Neural progenitor cell (in vitro differentiated cells): ENCODE data around the gene FAM83F. TPM values are rescaled to one million over a fixed set of nuclear protein-coding genes. Genes with fewer than 3 reads are reported as not detected.
A peak's percentile ranks its signal among the peaks of the same experiment; 100 is the strongest.
"Not testable (repeated sequence)": the region's sequence is repeated elsewhere in the genome, so short reads cannot be mapped to it uniquely, and the experiment has no call there.

Source experiments
- DNase-seq: peaks from one replicate; pipeline ENCODE4 v3.0.0-alpha.2; 2016; ENCODE audit warnings: low spot score
- H2AFZ ChIP-seq: fragments of 200-600 bp; sonication (generic); replicated peaks from 2 replicates; pipeline ENCODE4 v1.6.1; 2016; ENCODE audit warnings: antibody characterized with exemption
- H3F3A ChIP-seq: fragments of 200-600 bp; sonication (generic); 2 replicates; pipeline ENCODE4 v1.6.1; 2016; ENCODE audit warnings: antibody characterized with exemption, low read depth
- H3K27ac ChIP-seq: fragments of 200-600 bp; sonication (generic); 2 replicates; pipeline ENCODE4 v1.5.1; 2016; ENCODE audit warnings: mild to moderate bottlenecking
- H3K27me3 ChIP-seq: fragments of 200-600 bp; sonication (generic); 2 replicates; pipeline ENCODE4 v1.6.1; 2016; ENCODE audit warnings: mild to moderate bottlenecking, moderate library complexity
- H3K36me3 ChIP-seq: fragments of 200-600 bp; sonication (generic); 2 replicates; pipeline ENCODE4 v1.5.1; 2016
- H3K4me1 ChIP-seq: fragments of 200-600 bp; sonication (generic); 2 replicates; pipeline ENCODE4 v1.6.1; 2016; ENCODE audit warnings: mixed run types
- H3K4me2 ChIP-seq: fragments of 200-600 bp; sonication (generic); 2 replicates; pipeline ENCODE4 v1.6.1; 2016
- H3K4me3 ChIP-seq: fragments of 200-600 bp; sonication (generic); 2 replicates; pipeline ENCODE4 v1.5.1; 2016
- H3K79me2 ChIP-seq: fragments of 200-600 bp; sonication (generic); 2 replicates; pipeline ENCODE4 v1.6.1; 2016; ENCODE audit warnings: low read depth
- H3K9ac ChIP-seq: fragments of 200-600 bp; sonication (generic); 2 replicates; pipeline ENCODE4 v1.6.1; 2016
- H3K9me3 ChIP-seq: fragments of 200-600 bp; sonication (generic); 2 replicates; pipeline ENCODE4 v1.5.1; 2016; ENCODE audit warnings: low read depth
- H4K20me1 ChIP-seq: fragments of 200-600 bp; sonication (generic); 2 replicates; pipeline ENCODE4 v1.6.1; 2016; ENCODE audit warnings: low read depth
- H3K27ac Mint-ChIP-seq: 3 replicates; pipeline ENCODE4 v1.8.0; 2021; ENCODE audit warnings: mixed read lengths
- H3K27me3 Mint-ChIP-seq: 2 replicates; pipeline ENCODE4 v1.8.0; 2022; ENCODE audit warnings: low read depth, mild to moderate bottlenecking, inconsistent platforms, moderate library complexity, mixed read lengths; ENCODE audit not compliant: insufficient read depth
- H3K36me3 Mint-ChIP-seq: 3 replicates; pipeline ENCODE4 v1.8.0; 2021; ENCODE audit warnings: mixed read lengths
- H3K4me1 Mint-ChIP-seq: 3 replicates; pipeline ENCODE4 v1.8.0; 2021; ENCODE audit warnings: mixed read lengths
- H3K4me3 Mint-ChIP-seq: 3 replicates; pipeline ENCODE4 v1.8.0; 2021; ENCODE audit warnings: mild to moderate bottlenecking, moderate library complexity, mixed read lengths
- H3K9me3 Mint-ChIP-seq: 3 replicates; pipeline ENCODE4 v1.8.0; 2020; ENCODE audit warnings: mixed read lengths
- EZH2 ChIP-seq: fragments of 200-600 bp; sonication (generic); IDR thresholded peaks from 2 replicates; pipeline ENCODE4 v1.6.1; 2017; ENCODE audit warnings: antibody characterized with exemption, mild to moderate bottlenecking, moderate library complexity
- EZH2phosphoT487 ChIP-seq: fragments of 200-600 bp; sonication (generic); IDR thresholded peaks from 2 replicates; pipeline ENCODE4 v1.6.1; 2017; ENCODE audit warnings: antibody characterized with exemption
- total RNA-seq: library from RNA; depleted of rRNA; stranded (reverse); fragments of >200 nt; gene quantifications from 2 replicates; pipeline ENCODE4 v1.2.3, GENCODE V29; 2015; ENCODE audit warnings: low replicate concordance
- TF ChIP-seq, protein P1 (sequence below): fragments of 200-600 bp; sonication (generic); IDR thresholded peaks from 2 replicates; pipeline ENCODE4 v1.5.1; 2017; ENCODE audit warnings: antibody characterized with exemption, mild to moderate bottlenecking

FAM83F gene
- total RNA-seq, 1 donor from 2014 or later, result 0.09 TPM

DNA sequence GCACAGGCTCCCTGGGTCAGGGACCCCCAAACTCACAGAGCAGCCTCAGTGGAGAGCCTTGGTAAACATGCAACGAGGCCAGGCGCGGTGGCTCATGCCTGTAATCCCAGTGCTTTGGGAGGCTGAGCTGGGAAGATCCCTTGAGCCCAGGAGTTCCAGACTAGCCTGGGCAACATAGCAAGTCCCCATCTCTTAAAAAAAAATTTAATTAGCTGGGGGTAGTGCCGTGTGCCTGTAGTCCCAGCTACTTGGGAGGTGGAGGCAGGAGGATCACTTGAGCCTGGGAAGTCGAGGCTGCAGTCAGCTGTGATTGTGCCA is 30.3 kb downstream of the FAM83F start:
- H3K36me3 Mint-ChIP-seq, H3K4me2 ChIP-seq, H3F3A ChIP-seq, H3K27ac Mint-ChIP-seq, H3K9me3 Mint-ChIP-seq, H3K36me3 ChIP-seq, H3K79me2 ChIP-seq, H4K20me1 ChIP-seq, H3K27me3 ChIP-seq, H3K4me3 Mint-ChIP-seq, H3K9me3 ChIP-seq, H3K4me3 ChIP-seq, H2AFZ ChIP-seq, DNase-seq, H3K9ac ChIP-seq, H3K4me1 ChIP-seq, H3K27ac ChIP-seq: not testable (repeated sequence)
- H3K27me3 Mint-ChIP-seq, result peaks cover 10% of the 10 kb centered on the region
- TF ChIP-seq, protein P1, sequence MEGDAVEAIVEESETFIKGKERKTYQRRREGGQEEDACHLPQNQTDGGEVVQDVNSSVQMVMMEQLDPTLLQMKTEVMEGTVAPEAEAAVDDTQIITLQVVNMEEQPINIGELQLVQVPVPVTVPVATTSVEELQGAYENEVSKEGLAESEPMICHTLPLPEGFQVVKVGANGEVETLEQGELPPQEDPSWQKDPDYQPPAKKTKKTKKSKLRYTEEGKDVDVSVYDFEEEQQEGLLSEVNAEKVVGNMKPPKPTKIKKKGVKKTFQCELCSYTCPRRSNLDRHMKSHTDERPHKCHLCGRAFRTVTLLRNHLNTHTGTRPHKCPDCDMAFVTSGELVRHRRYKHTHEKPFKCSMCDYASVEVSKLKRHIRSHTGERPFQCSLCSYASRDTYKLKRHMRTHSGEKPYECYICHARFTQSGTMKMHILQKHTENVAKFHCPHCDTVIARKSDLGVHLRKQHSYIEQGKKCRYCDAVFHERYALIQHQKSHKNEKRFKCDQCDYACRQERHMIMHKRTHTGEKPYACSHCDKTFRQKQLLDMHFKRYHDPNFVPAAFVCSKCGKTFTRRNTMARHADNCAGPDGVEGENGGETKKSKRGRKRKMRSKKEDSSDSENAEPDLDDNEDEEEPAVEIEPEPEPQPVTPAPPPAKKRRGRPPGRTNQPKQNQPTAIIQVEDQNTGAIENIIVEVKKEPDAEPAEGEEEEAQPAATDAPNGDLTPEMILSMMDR, result peak; percentile 5
- peaks cover 25% of the 10 kb centered on the region for H3K4me1 Mint-ChIP-seq

- no peaks in the 10 kb centered on the region for H3K9me3 Mint-ChIP-seq
Observed at GRCh38 chr22:40025856-40026255, 31.1 kb downstream of the FAM83F start.

DNA sequence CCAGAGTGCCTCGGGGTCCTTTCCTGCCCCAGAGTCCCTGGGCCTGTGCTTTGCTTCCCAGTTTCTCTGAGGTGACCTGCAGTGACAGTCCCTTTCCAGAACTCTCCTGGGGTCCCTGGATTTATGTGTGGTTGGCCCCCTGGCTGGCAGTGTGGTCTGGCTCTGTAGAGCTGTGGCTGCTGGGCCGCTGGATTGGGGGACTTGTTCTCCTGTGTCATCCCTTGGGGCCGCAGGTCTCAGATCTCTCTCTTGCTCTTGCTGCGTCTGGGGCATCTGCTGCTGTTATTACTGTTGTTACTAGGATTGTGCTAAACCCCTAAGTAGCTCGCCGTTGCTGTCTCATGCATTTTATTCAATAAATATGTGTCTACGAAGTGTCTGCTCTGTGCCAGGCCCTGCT is 31.9 kb downstream of the FAM83F start:
- no peaks in the 10 kb centered on the region for H3F3A ChIP-seq
- H3K27ac ChIP-seq, result no peak overlapping the region
- no peak overlapping the region for H3K4me3 ChIP-seq
- Mint-ChIP-seq H3K4me3 (no peak overlapping the region), H3K27ac (no peak overlapping the region), H3K9me3 (no peaks in the 10 kb centered on the region), H3K4me1 (peaks cover 31% of the 10 kb centered on the region), H3K27me3 (peaks cover 10% of the 10 kb centered on the region), H3K36me3 (no peaks in the 10 kb centered on the region)
- H2AFZ ChIP-seq, result no peak overlapping the region
- H3K9me3 ChIP-seq, result no peaks in the 10 kb centered on the region
- H4K20me1 ChIP-seq, result no peaks in the 10 kb centered on the region
- DNase-seq, result peak; percentile 1
- TF ChIP-seq, protein P1, result no peak
- TF ChIP-seq EZH2phosphoT487 (no peak), EZH2 (no peak)
- no peak overlapping the region for H3K9ac ChIP-seq
- no peaks in the 10 kb centered on the region for H3K79me2 ChIP-seq
- no peaks in the 10 kb centered on the region for H3K36me3 ChIP-seq
- H3K4me1 ChIP-seq, result peaks cover 8% of the 10 kb centered on the region
- H3K27me3 ChIP-seq, result no peaks in the 10 kb centered on the region
- no peak overlapping the region for H3K4me2 ChIP-seq

More at GRCh38 chr22:40025856-40026255, 31.1 kb downstream of the FAM83F start:
- H3K27me3 ChIP-seq, result no peaks in the 10 kb centered on the region
- H3K4me3 Mint-ChIP-seq, result no peak overlapping the region
- no peaks in the 10 kb centered on the region for H3K36me3 ChIP-seq
- H3K4me3 ChIP-seq, result no peak overlapping the region
- no peaks in the 10 kb centered on the region for H4K20me1 ChIP-seq
- H3K27me3 Mint-ChIP-seq, result peaks cover 10% of the 10 kb centered on the region
- H2AFZ ChIP-seq, result no peak overlapping the region
- DNase-seq, result no peak
- no peaks in the 10 kb centered on the region for H3K9me3 ChIP-seq
- H3K4me2 ChIP-seq, result no peak overlapping the region
- no peak overlapping the region for H3K27ac Mint-ChIP-seq
- H3K4me1 ChIP-seq, result peaks cover 8% of the 10 kb centered on the region
- H3K4me1 Mint-ChIP-seq, result peaks cover 29% of the 10 kb centered on the region
- no peaks in the 10 kb centered on the region for H3F3A ChIP-seq
- H3K79me2 ChIP-seq, result no peaks in the 10 kb centered on the region
- H3K36me3 Mint-ChIP-seq, result no peaks in the 10 kb centered on the region
- no peak overlapping the region for H3K27ac ChIP-seq
- H3K9ac ChIP-seq, result no peak overlapping the region
- no peak for TF ChIP-seq EZH2
- TF ChIP-seq EZH2phosphoT487, result no peak
- TF ChIP-seq, protein P1, result no peak
